NCI-H128 (cell line): ENCODE measurements around the gene MAD1L1.

ENCODE experiments used
- DNase-seq: peaks from one replicate; lab custom pipeline; 2025; ENCODE audit not compliant: unreplicated experiment; lab: John Stamatoyannopoulos, UW

The MAD1L1 gene

DNA sequence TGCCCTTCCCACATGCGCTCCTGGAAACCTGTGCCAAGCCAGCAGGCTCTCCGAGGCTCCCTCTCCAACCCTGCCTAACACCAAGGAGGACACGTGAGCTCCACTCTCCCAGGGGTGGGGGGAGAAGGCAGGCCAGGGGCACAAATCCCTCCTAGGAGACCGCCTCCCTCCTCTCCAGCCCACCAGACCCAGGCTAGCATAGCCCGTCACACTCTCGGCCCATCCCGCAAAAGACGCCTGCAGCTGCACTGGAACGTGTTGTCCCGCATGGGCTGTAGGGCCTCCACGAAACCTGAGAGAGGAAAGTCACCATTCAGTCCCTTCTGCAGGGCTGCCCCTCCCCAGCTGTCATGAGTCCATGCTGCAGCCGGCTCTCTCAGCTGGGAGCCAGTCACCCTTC is 126.3 kb downstream of the MAD1L1 start:
- no peak for DNase-seq

DNA sequence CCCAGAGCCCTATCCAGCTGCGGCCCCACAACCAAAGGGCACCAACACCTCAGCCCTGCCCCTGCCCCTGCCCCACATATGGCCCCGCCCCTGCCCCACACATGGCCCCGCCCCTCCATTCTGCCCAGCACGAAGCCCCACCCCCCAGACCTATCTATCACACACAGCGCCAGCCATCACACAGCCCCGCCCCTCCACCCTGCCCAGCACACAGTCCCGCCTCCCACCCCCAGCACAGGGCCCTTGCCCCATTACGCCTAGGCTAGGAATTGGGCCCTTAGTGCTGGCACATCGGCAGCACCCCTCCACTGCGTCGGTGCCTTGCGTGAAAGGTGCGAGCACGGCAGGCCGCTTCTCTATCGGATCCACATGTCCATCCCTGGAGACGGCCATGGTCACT is 126.8 kb downstream of the MAD1L1 start:
- DNase-seq: no peak

DNA sequence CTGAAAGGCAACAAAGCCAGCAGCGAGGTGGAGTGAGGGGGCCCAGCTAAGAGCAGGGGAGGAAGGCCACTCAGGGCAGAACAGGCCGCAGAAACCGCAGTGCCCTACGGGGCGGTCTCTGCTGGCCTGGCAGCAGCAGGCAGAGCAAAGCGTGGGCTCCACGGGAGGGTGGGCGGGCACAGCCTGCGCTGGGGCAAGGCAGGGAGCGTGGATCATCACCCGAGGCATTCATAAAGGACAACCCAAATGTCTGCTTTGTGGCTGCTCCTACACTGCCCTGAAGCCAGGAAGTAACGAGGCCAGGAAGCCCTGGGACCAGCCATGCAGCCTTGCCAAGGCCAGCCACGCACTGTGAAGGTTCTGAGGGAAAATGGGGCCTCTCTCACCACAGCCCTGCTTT is 127.5 kb downstream of the MAD1L1 start:
- no peak for DNase-seq

DNA sequence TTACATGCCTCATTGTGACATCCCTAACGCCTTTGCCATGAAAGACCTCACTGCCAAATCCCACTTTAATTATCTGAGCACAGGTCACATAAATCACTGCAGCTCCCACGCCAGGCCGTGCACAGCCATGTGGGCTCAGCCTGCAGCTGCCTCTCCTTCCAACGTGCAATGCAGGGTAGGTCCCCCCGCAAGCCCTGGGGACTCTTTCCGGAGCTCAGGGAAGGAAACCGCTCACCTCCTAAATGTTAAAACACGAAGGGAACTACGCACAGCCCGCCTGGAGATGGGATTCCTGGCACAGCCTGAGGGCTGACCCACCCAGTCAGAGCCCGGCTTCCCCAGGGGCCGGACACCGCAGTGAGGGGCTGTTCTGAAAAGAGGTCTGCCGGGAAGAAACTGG is 128.0 kb downstream of the MAD1L1 start:
- DNase-seq: no peak

DNA sequence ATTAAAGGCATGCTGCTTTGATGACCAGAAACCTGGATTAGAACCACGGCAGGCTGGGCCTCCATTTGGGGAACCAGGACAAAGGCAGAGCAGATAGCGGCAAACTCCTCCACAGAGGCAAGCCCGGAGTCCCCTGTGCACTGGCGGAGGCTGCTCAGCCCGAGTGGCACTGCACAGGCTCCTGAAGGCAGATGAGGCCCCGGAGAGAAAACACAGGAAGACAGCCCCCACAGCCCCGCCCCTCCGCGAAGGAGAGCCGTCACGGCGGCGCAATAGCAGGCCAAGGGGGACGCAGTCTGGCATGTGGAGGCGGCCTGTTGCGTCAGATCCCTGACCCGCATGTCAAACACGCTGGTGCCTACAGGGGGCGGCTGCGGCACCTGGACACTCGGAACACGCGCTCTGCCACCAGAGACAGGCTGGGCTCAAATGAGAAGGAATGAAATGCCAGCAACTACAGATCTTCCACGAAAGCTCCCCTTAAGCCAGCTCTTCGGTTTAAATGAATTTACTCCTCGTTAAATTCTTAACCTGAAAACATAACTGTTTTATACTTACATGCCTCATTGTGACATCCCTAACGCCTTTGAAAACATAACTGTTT is 128.5 kb downstream of the MAD1L1 start:
- no peak for DNase-seq

DNA sequence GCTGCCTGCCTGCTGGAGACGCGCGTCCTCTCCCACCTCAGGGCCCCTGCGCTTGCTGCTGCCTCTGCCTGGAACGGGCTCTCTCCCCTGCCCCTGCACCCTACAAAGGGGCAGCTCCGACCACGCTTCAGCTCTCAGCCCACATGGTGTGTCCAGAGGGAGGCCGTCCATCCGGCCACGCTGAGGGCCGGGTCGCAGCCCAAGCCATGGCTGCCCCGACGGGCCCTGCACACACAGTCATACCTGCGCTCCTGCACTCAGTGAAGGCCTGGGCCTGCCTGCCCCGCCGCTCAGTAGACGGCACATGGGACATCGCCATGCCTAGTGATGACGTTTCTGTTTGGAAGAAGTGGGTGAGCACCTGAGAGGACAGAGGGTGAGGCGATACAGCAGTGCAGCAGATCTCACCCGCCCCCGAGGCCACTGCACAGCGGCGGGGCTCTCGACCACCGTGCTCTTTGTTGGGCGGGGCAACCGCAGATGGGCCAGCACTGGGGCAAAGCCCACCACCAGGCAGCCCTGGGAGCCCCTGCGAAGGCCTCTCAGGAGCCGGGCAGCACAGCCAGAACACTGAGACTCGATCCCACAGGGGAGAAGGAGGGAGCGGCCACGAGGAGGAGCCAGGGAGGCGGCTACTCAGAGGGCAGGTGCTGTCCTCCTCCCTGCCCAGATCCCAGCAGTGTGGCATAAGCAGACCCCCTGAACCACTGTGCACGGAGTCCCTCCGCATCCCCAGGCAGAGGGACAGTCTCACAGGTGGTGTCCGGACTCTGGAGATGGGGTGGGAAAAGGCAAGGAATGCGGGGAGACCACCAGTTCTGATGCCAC is 129.5 kb downstream of the MAD1L1 start:
- no peak for DNase-seq

DNA sequence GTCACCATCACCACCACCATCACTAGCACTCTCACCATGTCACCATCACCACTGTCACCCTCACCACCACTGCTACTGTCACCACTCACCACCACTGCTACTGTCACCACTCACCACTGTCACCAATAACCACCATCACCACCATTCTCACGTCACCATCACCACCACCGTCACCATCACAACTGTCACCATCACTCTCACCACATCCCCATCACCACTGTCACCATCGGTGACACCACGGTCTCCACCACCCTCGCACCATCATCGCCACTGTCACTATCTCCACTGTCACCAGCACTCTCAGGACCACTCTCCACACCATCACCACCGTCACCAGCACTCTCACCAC is 130.4 kb downstream of the MAD1L1 start:
- DNase-seq: no peak

DNA sequence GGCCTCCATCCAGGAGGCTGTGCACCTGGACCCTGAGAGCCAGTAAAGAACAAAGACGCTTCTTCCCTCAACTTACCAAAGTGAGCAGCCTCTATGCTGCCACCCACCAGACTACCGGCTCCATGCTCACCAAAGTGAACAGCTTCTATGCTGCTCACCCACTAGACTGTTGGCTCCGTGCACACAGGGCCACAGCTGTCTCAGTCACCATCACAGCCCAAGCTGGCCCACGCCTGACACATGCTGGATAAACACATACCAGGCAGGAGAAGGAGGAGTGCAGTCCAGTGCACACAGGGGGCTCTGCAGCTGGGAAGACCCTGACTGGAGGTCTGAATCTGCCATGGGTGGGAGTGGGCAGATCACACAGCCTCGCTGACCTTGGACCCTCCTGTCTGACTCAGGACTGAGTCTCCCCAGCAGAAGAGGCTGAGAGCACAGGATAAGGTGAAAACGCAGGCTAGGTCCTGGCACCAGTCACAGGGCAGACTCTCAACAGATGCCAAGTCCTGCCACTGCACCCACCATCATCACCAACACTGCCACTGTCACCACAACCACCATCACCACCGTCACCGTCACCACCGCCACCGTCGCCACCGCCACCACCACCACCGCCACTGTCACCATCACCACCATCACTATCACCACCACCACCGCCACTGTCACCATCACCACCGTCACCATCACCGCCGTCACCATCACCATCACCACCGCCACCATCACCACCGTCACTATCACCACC is 130.9 kb downstream of the MAD1L1 start:
- DNase-seq: no peak

DNA sequence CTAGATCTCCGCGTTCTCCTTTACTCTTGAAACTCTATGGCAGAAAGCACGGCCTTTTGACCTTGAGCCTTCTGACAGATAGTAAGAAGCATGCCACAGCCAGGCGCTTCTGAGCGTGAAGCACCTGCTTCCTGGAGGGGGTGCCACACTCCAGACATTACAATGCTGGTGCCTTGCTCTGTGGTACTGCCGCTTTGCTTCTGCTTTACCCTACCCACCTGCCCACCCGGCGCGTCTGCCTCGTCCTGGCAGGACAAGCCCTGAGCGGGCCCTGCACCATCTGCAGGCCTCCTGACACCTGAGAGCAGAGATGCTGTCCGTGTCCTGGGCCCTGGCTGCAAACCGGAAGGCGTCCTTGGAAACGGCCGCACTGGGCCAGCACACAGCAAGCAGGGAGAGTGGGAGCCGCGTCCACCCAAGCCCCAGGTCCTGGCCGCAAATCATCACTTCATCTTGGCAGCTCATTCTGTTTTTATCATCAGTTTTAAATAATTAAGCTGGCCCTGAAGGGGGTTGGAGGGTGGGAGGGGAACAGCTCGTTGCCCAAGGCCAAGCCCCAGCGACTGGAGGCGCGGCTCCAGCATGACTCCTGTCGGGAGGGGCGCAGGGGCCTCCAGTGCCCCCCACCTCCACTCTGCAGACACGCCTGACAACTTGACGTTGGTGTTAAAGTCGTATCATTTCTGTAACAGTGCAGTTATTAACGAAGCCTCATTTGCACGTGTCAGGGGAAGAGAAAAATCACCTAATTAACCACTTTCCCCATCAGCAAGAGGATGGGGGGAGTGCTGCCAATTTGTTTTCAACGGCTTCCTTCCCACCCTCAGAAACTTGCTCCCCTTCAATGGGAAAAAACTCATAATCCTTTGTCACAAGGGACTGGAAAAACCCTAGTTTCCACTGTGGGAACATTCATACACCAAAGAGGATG is 132.2 kb downstream of the MAD1L1 start:
- no peak for DNase-seq

DNA sequence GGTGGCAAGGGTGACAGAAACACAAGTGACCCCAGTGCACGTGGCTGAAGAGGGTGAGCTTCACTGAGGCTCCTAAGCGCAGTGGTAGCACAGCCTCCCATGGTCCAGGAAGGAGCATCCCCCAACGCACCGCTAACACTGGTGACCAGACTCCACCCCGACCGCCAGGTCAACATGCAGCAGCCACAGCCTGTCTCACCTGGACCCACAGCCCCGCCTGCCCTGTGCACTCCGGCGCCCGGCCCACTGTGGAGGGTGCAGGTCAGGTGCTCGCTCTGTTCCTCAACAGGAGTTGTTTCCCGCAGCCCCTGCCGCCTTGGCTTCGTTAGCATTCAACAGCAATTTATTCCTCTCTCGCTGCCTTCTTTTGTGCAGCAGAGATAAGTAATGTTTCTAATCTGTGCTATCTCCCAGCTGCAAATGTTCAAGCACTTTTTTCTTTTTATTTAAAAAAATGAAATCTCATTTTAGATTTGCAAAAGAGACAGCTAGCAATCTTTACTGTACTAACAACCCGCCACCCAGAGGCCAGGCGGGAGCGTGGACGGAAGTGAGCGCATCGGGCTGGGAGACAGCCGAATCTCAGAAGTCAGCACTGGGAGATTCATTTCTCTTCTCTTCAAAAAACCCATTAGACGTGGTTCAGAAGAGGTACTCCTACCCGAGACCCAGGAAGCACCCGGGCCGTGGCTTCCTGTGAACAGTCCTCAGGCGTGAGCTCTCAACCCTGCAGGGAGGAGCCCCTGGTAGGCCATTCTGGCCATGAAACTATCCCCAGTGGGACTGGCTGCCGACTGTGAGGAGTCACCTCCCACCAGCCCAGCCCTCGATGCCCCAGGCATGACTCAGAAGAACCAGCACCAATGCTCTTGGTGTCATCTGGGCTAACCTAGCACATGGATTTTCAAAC is 133.4 kb downstream of the MAD1L1 start:
- no peak for DNase-seq

DNA sequence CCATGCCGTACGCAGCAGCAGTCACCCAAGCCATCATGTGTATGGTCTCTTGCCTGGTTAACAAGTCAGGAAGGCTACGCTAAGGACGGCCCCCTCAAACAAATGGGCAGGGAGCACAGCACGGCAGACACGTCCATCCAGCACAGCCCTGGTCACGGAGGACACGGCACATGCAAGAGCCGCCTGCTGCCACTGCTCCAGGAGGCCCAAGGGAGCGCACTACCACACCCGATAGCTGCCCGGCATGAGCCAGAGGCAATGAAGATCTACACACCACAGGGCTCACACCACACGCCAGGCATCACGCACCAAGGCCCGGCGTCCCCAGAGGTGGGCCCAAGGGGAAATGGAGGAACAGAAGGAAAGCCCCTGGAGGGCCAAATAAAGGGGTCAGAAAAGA is 134.2 kb downstream of the MAD1L1 start:
- DNase-seq: no peak

DNA sequence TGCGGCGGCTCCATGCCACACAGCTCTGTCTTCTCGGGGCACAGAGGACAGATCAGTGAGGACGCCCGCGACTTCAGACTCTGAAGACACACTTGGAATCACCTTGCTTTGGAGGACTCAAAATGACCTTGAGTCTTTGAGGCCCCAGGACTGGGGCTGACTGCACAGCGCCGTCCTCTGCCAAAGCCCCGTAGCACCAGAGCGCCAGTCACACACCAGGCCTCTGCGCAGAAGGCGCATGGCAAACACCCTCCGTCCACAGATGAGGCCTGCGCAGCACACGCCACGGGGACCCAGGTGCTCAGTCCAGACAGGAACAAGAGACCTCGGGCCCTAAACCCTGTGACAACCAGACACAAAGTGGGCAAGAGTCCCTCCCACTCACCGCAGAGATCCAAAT is 134.7 kb downstream of the MAD1L1 start:
- DNase-seq: no peak

DNA sequence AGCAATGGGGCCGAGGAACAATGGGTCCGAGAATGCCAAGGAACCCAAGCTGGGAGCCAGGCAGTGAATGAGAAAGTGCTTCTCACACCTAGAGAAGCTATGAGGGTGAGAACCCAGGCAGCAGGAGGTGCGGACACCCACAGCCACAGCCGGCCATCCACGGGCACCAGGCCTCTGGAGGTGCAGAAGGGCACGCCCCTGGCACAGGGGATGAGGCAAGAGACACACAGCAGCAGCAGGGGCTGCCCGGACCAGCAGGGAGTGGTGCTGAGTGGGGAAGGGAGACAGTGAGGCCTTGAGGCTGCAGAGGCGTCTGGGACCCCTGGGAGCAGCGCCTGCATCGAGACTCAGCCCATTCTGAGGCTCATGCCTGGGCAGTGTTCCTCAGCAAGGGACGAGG is 135.3 kb downstream of the MAD1L1 start:
- no peak for DNase-seq

DNA sequence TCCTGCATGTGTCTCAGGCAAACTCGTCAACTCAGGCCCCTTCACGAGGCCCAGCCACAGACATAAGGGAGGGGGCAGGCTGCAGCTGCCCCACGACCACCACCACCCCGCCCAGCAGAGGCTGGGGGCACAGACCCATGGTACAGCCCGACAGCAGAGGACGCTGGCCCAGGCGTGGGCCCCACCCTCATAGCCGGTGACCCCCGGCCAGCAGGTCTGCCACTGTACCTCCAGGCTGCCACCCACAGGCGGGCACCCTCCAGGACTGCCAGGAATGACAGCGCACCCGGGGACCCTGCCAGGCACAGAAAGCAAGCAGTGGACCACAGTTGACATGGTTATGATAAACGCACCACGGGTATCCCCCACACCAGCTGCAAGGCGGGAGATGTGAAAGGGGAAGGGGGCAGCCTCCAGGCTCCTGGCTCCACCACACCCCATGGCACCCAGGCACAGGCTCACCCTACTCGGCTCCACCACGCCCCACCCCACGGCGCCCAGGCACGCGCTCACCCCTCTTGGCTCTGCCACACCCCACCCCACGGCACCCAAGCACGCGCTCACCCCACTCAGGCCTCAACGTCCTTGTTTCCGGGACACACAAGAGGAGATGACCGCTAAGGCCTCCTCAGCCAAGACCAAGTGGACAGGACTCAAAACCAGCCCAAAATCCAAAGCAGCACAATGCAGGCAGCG is 135.9 kb downstream of the MAD1L1 start:
- no peak for DNase-seq

DNA sequence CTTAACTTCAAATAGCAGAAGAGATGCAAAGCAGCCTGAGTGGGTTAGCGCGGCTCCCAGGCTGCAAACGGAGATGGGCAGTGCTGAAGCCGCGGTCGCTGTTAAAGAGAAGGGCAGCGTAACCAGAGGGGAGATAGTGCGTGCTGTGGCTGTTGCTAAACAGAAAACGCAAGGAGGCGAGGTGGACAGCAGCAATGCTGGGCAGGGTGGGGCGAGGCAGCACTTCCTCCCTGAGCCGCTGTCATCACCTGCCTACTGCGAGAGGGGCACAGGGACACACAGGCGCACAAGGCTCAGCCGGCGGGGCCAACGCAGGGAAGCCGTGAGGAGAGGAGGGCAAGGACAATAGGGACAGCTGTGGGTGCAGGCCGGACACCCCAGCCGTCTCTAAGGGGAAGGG is 137.3 kb downstream of the MAD1L1 start:
- no peak for DNase-seq

DNA sequence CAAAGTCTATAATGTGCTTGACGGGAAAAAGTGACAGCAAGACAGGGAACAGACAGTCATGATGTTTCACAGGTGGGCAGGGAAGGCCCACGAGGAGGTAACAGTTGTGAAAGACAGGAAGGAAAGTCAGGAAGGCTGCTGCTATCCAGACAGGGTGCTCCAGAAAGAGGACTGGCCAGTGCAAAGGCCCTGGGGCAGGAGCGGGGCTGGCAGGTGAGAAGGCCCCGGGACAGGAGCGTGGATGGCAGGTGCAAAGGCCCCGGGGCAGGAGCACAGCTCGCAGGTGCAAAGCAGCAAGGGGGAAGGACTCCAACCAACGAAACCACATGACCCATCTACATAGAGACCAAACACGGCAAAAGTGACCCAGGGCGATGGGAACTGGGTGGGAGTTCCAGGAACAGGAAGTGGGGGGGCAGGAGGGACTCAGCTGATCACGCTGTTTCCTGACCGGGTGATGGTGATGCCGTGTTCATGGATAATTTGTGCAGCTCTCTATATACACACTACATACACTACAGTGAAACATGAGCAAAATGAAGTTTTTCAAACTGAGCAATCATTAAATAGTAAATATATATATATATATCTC is 138.2 kb downstream of the MAD1L1 start:
- no peak for DNase-seq

DNA sequence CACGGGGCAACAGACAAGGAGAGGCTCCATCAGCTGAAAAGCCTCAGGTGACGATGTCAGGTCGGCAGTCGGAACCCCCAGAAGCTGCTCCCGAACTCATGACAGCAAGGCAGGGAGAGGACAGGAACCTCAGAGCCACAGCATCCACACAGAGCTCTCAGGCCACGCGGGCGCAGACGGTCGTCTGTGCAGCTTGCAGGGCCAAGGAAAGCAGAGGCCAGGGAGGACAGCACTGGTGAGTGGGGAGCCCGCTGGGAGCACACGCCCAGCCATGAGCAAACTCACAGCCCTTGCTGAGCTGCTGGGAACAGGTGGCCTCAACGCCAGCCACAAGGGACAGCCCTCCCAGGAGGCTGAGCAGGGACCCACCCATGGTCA is 138.9 kb downstream of the MAD1L1 start:
- DNase-seq: no peak

DNA sequence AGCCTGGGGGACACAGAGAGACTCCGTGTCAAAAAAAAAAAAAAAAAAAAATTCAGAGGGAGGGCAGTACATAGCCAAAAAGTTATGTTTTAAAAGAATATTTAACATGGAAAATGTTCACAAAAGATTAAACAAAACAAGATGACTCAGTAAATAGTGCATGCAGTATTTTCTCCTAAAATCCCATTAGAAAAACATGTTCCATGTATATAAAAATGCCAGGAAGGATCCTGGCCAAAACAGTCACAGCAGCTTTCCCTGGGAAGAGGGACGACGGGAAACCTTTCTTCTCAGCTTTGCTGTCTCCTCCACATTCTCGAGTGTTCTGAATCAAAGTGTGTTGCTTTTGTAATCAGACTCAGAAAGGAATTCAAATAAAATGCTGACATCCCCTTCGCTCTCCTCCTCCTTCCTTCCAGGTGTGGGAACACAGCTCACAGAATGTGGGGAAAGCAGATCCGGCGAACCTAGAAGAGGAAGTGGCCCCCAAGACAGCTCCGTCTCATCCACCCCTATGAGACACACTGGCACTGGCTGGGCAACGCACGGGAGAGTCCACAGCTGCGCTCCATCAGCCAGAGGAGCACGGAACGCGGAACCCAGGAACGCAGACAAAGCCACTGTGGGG is 139.4 kb downstream of the MAD1L1 start:
- DNase-seq: no peak

DNA sequence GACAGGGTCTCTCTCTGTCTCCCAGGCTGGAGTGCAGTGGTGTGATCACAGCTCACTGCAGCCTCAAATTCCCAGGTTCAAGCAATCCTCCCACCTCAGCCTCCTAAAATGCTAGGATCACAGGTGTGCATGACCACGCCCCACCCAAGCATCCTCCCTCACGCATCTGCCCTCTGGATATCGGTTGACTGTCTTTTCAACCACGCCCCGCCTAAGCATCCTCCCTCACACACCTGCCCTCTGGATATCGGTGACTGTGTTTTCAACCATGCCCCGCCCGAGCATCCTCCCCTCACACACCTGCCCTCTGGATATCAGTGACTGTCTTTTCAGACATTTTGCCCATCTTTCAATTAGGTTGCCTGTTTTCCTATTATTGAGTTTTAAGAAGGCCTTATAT is 140.5 kb downstream of the MAD1L1 start:
- no peak for DNase-seq
